AG10803 (cell line): ENCODE data around the gene ANKRD9.

ENCODE experiments used
- DNase-seq: peaks from one replicate; pipeline ENCODE4 v3.0.0; 2010; ENCODE audit warnings: low read depth
- H3K4me3 ChIP-seq: 2 replicates; pipeline ENCODE4 v1.5.1; 2011; ENCODE audit warnings: mild to moderate bottlenecking, low read length, control low read depth
- CTCF ChIP-seq: conservative IDR thresholded peaks from 2 replicates; pipeline ENCODE4 v1.5.1; 2011; ENCODE audit warnings: mild to moderate bottlenecking, low read length, control low read depth, inconsistent platforms

Gene ANKRD9

DNA sequence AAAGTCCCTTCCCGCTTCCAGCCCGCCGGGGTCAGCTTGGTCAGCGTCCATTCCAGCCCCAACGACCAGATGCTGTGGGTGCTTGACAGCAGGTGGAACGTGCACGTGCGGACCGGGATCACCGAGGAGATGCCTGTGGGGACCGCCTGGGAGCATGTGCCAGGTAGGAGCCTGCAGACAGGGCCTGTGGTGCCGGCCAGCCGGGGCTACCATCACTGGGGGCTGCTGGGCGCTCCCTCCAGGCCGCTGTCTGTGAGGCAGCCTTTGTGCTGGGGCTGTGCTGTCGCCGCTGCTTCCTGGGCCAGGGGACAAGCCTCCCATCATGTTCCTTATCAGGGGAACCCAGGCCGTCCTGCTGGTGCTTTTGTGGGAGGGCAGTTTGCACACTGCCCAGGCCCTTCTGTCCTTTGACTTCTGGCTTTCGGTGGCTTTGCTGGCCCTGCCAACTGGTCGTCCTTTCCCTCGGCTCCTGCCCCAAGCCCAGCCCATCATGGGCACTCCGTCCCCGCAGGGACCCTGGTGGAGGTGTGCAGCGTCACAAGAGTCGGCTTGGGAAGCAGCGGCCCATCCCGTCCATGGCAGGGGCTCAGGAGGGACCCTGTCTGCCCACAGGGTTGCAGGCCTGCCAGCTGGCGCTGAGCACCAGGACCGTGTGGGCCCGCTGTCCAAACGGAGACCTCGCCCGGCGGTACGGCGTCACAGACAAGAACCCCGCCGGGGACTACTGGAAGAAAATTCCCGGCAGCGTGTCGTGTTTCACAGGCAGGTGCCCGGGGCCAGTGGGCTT is 12.4 kb downstream of the ANKRD9 start:
- H3K4me3 ChIP-seq = no peak overlapping the region
- DNase-seq = no peak
- TF ChIP-seq CTCF = no peak

- TF ChIP-seq CTCF = no peak
- H3K4me3 ChIP-seq = no peak overlapping the region
Observed at GRCh38 chr14:102496331-102496691, 13.3 kb downstream of the ANKRD9 start.

GRCh38 chr14:102495491-102496330 is 13.9 kb downstream of the ANKRD9 start:
- DNase-seq = no peak
- no peak for TF ChIP-seq CTCF
- H3K4me3 ChIP-seq = no peak overlapping the region

More at GRCh38 chr14:102496331-102496691, 13.3 kb downstream of the ANKRD9 start:
- no peak for DNase-seq

DNA sequence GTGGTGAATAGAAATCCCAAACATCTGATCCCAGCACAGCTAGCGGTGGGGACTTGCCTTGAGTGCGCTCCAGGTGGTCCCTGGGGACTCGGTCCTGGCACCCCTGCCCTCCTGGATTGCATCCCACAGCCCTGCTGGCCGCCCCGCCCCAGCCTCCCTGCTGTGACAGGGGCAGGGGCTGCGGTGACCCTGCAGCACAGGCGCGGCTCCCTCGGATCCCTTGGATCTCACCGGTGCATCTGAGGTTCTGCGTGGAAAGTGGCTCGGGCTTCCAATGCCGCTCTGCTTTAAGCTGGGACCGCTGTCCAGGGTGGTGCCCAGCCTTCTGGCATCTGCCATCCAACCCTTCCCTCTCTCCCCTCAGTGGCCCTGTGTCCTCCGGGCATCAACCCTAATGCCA is 16.0 kb downstream of the ANKRD9 start:
- no peak for DNase-seq
- H3K4me3 ChIP-seq = no peak overlapping the region
- no peak for TF ChIP-seq CTCF

DNA sequence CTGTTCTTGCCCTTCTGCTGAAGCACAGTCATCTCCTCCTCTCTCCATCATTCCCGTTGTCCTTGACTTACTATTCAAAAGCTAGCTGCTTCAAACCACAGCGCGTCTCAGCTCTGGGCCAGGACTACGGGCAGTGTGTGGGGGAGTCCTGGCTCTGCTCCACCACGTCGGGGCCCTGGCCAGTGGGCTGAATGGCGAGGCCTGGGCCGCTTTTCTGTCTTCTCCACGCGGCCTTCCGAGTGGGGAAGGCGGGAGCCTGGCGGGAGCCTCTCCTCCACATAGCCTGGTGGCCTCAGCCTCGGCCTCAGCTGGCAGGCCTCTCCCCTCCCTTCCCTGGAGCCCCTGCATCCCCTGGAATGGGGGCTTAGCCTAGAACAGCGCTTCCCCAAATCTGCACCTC is 16.5 kb downstream of the ANKRD9 start:
- H3K4me3 ChIP-seq = no peak overlapping the region
- no peak for TF ChIP-seq CTCF
- DNase-seq = no peak

DNA sequence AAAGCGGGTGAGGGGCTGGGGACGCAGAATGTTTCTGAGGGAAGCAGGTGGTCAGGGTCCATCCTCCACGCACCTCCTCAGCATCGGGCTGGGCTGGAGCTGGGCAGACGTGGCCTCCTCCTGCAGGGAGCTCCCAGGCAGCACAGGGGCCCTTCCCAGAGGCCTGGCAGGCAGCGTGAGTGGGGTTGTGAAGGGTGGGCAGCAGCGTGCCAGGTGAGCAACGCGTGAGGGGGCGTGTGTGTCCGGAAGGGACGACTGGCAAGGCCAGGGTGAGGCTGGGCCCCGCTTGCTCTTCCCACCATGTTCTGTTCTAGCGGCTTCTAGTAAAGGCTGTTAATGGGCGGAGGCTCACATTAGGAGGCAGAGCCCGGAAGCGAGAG is 17.1 kb downstream of the ANKRD9 start:
- no peak for TF ChIP-seq CTCF
- no peak overlapping the region for H3K4me3 ChIP-seq
- no peak for DNase-seq
